ENCODE measurements around the gene AANAT.

AANAT gene

DNA sequence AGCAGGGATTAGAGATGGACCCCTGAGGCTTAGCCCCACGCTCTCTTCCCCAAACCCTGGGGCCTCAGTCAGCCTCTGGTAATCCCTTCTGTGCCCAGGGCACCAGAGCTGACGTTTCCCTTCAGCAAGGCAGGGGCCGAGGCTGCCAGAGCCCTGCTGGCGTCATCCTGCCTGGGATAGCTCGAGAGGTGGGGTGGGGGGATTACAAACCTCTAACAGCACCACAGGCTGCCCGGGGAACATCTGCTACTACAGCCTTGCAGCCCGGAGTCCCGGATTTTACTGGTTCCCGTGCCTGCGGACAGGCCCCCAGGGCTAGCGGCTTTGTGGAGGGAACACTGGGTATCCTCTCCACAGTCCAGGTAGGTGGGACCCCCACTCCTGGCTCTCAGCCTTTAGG, at the start of gene AANAT:
Gene AANAT (plus strand): TSS at position 238 of the 400 bp plus-strand sequence. CDS start 1,144 bp downstream, outside the sequence.
- no peak for DNase-seq (ENCODE audit: low spot score)

DNA sequence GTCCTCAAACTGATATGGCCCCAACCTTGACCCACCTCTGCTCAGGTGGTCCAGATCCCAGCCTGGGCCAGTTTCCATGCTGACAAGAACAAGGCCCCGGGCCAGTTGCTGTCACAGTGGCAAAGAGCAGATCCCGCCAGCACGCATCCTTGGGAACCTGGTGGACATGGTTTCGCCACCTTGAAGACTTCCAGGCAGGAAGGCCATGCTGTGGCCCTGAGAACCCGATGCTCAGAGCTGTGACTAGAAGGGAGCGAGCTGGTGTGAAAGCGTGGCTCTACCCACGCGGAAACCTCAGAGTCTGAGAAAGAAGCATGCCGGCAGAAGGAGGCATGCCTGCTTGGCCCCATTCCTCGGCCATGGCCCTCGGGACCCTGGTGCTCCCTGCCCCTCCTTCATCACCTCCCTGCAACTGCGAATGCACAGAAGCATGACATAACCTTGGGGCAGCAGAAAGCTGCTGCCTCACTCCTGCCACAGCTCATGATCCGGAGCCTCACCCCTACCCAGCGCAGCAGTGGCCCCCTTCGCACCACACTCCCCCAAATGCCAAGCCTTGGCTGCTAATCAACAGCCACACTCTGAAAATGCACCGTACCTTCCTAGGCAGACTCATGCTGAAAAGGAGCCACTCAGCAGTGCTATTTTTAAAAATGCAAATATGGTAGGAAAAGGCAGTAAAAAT, 47.7 kb upstream of the AANAT start:
- DNase-seq (ENCODE audit: low spot score), result no peak

GRCh38 chr17:76420356-76421043, 46.9 kb upstream of the AANAT start:
- no peak for DNase-seq (ENCODE audit: low spot score)

GRCh38 chr17:76421044-76421407, 46.4 kb upstream of the AANAT start:
- no peak for DNase-seq (ENCODE audit: low spot score)

- DNase-seq (ENCODE audit: low spot score), result no peak
These were observed 45.0 kb upstream of the AANAT start for GRCh38 chr17:76422406-76422805.

DNA sequence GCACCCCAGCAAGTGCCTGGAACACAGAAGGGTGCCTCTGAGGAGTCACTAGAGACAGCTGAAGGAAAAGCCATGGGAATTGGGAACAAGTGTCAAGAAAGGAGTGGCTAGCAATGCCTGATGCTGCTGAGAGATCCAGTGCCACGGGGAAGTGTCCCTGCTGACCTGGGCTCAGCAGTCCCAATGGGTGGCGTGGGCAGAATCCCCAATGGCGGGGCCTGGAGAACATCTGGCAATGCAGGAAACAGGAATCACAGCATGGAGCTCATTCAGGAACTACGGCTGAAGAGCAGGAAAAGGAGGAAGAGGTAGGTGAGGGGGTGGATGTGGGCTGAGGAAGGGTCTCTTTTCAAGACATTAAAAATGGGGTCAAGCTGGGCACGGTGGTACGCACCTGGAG, 44.5 kb upstream of the AANAT start:
- DNase-seq (ENCODE audit: low spot score), result no peak

DNA sequence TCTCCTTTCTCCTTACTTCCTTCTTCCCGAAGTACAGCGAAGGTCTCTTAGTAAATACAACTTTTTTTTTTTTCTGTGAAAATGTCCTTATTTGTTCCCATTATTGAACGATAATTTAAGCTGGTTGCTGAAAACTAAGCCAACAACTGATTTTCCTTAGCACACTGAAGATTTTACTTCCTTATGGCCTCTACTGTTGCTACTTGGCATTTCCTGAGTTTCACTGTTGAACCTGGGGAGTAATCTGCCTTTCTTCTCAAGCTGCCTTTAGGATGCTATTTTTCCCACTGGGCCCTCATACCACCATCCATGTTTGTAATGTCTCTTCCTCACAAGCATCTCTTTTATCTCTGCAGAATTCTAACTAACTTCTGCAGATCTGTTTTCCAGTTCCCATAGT, 40.5 kb upstream of the AANAT start:
- DNase-seq (ENCODE audit: low spot score), result no peak

DNA sequence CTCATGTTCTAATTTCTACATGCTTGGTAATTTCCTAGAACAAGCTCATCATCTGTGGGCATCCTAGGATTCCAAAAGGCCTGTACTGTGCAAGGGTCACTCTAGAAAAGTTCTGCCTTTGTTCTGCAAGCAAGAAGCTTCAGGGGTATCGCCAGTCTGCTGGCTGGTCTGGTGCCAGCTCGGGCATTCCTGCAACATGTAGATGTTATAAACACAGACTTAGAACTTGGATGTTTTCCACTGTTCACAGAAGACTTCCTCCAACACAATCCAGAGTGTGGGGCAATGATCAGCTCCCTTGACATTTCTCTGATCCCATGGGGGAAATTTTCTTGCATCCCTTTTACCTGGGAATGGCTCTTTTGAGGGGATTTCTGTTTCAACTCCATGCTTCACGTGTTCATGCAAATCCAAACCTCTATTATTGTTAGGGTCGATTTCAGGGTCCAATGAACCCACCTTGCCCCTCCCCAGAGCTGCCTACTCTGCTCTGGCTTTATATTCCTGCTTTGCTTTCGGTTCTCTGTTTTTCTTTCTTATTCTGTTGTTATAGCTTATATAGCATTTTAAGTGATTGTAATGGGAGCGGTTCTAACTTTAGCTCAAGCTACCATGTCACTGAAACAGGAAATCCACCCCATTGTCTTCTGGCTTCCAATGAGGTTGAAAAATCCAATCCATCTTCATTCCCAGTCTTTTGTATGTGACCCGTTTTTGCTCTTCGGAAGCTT, 39.7 kb upstream of the AANAT start:
- no peak for DNase-seq (ENCODE audit: low spot score)

- DNase-seq (ENCODE audit: low spot score), result no peak
These were observed 38.9 kb upstream of the AANAT start for GRCh38 chr17:76428511-76428910.

- no peak for DNase-seq (ENCODE audit: low spot score)
These were observed 35.9 kb upstream of the AANAT start for GRCh38 chr17:76431509-76431908.

- no peak for DNase-seq (ENCODE audit: low spot score)
These were observed 35.4 kb upstream of the AANAT start for GRCh38 chr17:76432004-76432403.

GRCh38 chr17:76432712-76433336, 34.6 kb upstream of the AANAT start:
- no peak for DNase-seq (ENCODE audit: low spot score)

- no peak for DNase-seq (ENCODE audit: low spot score)
These were observed 33.7 kb upstream of the AANAT start for GRCh38 chr17:76433693-76434092.

- DNase-seq (ENCODE audit: low spot score), result no peak
These were observed 32.5 kb upstream of the AANAT start for GRCh38 chr17:76434870-76435269.

GRCh38 chr17:76435751-76436150, 31.7 kb upstream of the AANAT start:
- no peak for DNase-seq (ENCODE audit: low spot score)

DNA sequence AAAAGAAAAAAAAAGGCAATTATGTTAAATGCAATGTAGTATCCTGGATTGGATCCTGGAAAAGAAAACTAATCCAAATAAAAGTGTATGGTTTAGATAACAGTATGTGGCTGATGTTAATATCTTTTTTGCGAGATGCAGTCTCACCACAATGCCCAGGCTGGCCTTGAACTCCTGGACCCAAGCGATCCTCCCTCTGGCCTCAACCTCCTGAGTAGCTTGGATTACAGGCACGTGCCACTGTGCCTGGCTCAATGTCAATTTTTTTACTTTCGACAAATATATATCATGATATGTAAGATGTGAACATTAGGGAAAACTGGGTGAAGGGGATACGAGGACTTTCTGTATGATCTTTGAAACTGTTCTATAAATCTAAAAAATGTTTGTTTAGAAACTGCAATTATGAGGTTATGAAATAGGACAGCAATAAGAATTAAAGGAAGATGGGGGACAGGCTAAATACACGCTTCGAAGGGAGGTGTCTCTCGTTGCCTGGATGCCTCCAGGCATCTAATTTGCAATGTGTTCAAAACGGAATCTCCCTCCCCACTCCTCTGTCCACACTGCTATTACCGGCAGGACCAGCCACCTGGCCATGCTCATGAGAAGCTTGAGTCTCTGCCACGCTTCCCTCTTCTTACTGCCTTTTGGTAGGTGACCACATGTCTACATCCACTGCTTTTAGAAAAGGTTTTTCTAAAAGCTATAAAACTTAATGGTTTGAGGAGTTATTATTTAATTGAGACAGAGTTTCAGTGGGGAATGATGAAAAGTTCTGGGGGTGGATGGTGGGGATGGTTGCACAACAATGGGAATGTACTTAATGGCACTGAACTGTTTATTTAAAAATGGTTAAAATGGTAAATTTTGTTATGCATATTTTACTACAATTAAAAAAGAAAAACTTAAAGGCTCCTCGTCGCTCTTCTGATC, 29.7 kb upstream of the AANAT start:
- DNase-seq (ENCODE audit: low spot score), result no peak

GRCh38 chr17:76438906-76439305, 28.5 kb upstream of the AANAT start:
- no peak for DNase-seq (ENCODE audit: low spot score)

DNA sequence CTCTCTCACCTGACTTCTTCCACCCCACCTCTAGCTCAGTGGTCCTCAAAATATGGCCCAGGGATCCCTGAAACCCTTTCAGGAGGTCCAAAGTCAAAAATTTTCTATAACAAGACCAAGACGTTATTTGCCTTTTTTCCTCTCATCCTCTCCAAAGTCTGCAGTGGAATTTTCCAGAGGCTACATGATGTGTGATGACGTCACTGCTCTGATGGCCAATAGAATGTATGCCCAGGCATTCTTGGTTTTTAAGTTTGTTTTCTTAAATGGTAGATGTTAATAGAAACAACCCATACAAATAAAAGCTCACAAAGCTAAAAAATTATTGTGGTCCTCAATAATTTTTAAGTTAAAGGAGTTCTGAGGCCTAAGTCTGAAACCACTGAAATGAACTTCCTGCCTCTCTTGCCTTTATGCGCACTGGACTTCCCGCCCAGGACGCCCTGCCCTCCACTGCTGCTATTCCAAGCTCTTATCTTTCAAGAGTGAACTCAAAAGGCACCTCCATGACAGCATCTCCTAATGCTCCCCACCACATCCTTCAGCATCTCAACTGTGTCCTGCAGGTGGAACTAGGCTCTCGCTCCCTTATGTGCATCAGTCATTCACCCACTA, 28.0 kb upstream of the AANAT start:
- no peak for DNase-seq (ENCODE audit: low spot score)

DNA sequence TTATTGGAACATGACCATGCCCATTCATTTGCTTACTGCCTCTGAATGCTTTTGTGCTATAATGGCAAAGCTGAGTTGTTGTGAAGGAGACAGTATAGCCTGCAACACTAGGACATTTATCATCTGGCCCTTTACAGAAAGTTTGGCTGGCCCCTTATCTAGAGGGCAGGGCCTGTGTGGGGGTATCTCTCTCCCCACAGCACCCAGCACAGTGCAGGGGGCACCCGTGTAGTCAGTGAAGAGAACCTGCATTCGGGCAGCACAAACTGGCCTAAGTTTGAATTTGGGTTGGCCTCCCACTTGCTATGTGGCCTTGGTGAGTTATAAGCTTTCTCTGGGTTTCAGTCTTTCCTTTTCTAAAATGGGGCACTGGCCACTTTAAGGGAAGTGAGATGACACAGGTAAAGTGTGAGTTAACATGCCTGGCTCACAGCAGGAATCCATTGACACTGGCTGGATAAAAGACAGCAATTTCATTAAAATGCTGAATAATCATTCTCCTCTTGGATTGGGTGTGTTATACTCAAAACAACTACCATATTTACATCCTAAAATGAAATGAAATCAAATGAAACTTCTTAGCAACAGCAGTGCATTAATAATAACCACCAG, 26.5 kb upstream of the AANAT start:
- no peak for DNase-seq (ENCODE audit: low spot score)

DNA sequence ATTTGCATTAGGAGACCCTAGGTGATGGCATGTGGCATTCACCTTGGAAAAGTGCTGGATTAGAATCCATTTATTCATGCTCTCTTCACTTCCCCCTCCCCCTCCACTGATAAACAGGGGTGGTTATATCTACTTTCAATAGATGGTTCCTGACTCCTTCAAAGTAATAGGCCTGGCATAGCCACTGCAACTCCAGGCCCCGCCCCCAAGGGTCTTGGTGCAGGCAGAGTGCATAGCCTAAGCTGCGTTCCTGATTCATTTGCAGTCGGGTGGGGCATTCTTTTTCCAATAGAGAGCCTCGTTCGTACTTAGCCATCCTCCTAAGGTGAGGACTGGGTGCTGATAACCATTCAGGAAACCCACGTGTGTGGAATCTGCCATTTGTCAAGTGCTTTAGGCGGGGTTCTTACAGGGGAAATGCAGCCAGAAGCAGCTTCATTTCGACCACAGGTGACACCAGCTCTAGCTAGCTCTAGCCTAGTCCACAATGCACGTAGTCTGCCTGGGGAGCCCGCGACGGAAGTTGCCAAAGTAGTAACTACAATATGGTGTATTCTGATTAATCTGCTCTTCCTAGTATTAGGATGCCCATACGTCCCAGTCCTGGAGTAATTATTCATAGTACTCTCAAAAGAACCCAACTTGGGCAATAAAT, 25.6 kb upstream of the AANAT start:
- DNase-seq (ENCODE audit: low spot score), result no peak

All from SW480 (cell line).